ENCODE measurements around the gene RIBC2. TPM values are rescaled to one million over a fixed set of nuclear protein-coding genes. Genes with fewer than 3 reads are reported as not detected.

The RIBC2 gene
- total RNA-seq, 1 donor from 2014 or later, result not detected

- no peak for DNase-seq (ENCODE audit: low spot score)
Observed at GRCh38 chr22:45470871-45471270, 57.4 kb downstream of the RIBC2 start.

- no peak for DNase-seq (ENCODE audit: low spot score)
Observed at GRCh38 chr22:45472426-45472825, 58.9 kb downstream of the RIBC2 start.

GRCh38 chr22:45473626-45474237 is 60.2 kb downstream of the RIBC2 start:
- DNase-seq (ENCODE audit: low spot score), result no peak

GRCh38 chr22:45475063-45475747 is 61.7 kb downstream of the RIBC2 start:
- DNase-seq (ENCODE audit: low spot score), result no peak

- DNase-seq (ENCODE audit: low spot score), result no peak
Observed at GRCh38 chr22:45475851-45476514, 62.5 kb downstream of the RIBC2 start.

GRCh38 chr22:45476814-45477213 is 63.3 kb downstream of the RIBC2 start:
- no peak for DNase-seq (ENCODE audit: low spot score)

GRCh38 chr22:45477366-45478107 is 64.0 kb downstream of the RIBC2 start:
- DNase-seq (ENCODE audit: low spot score), result no peak

- DNase-seq (ENCODE audit: low spot score), result no peak
Observed at GRCh38 chr22:45478108-45478771, 64.7 kb downstream of the RIBC2 start.

- no peak for DNase-seq (ENCODE audit: low spot score)
Observed at GRCh38 chr22:45480717-45481116, 67.2 kb downstream of the RIBC2 start.

- DNase-seq (ENCODE audit: low spot score), result no peak
Observed at GRCh38 chr22:45481661-45482060, 68.2 kb downstream of the RIBC2 start.

Other genes with a start within 250 kb of the RIBC2 start
- 58.0 TPM for gene NUP50, start 249.8 kb upstream of the RIBC2 start, total RNA-seq
- gene KIAA0930, start 172.8 kb upstream of the RIBC2 start, total RNA-seq, result 65.7 TPM
- gene UPK3A, start 128.7 kb upstream of the RIBC2 start, total RNA-seq, result not detected
- gene FAM118A, start 103.8 kb upstream of the RIBC2 start, total RNA-seq, result 22.2 TPM
- gene SMC1B, start 94 bp upstream of the RIBC2 start, total RNA-seq, result not detected
- gene FBLN1, start 89.2 kb downstream of the RIBC2 start, total RNA-seq, result 224 TPM

Data from mesenteric fat pad (tissue), 1 donor.